Stimulated activated CD8-positive, alpha-beta memory T cell treated with anti-CD3 and anti-CD28 coated beads, Interleukin-12 subunit alpha, Interleukin-12 subunit beta, amount 100 ng/mL, for 1 hour (primary cell): ENCODE data around the gene LAD1.

Experiments
- DNase-seq: peaks from one replicate; pipeline ENCODE4 v3.0.0-alpha.2; 2020; ENCODE audit warnings: low read depth

The LAD1 gene

DNA sequence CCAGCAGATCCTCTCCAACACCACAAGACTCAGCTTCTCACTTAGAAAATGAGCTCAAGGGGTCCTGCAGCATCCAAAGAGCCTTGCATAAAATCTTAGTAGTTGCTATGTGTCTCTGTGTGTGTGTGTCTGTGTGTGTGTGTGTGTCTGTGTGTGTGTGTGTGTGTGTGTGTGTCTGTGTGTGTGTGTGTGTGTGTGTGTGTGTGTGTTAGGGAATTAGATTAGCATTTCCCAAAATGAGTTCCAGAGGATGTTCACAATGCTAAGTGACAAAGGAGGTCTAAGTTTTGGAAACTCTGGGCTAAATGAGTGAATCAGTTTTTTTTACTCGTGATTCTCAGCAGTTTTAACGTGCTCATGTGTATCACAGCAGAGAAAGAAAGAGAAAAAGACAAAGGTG is 52.1 kb downstream of the LAD1 start:
- no peak for DNase-seq

DNA sequence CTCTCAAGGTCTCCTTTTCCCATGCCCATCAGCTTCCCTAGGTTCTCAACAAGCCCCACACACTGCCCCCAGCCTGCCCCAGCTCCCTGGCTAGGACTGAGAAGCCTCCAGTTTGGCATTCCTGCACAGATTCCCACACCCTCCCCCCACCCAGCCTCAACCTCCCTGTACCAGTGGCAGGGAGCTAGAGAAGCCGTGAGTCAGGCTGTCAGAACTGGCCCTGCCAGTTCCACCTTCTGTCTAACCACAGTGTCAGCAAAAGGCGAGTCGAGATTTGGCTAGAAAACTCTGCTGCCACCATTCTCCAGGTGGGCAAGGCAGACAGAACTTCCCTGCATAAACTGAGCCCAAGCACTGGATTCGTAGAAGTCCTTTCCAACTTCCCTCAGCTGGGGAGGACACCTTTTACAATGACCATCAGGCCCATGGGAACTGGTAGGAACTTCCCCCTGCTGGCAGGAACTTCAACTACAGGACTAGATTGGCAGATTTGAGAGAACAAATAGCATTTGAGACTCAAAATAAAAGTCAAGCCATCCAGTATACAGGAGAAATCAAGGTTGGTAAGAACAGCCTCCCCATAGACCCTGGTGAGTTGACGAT is 52.7 kb downstream of the LAD1 start:
- no peak for DNase-seq

DNA sequence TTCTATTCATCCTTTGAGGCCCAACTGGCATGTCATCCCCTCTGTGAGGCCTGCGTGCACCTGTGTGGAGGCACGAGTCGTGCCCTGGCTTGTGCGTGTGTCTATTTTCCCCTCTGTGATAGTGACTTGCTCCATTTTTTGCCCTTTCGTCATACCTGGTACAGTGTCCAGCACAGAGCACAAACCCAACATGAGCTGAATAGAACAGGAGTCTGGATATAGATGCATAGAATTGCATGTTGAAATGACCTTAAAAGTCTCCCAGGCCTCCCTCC is 54.1 kb downstream of the LAD1 start:
- no peak for DNase-seq

DNA sequence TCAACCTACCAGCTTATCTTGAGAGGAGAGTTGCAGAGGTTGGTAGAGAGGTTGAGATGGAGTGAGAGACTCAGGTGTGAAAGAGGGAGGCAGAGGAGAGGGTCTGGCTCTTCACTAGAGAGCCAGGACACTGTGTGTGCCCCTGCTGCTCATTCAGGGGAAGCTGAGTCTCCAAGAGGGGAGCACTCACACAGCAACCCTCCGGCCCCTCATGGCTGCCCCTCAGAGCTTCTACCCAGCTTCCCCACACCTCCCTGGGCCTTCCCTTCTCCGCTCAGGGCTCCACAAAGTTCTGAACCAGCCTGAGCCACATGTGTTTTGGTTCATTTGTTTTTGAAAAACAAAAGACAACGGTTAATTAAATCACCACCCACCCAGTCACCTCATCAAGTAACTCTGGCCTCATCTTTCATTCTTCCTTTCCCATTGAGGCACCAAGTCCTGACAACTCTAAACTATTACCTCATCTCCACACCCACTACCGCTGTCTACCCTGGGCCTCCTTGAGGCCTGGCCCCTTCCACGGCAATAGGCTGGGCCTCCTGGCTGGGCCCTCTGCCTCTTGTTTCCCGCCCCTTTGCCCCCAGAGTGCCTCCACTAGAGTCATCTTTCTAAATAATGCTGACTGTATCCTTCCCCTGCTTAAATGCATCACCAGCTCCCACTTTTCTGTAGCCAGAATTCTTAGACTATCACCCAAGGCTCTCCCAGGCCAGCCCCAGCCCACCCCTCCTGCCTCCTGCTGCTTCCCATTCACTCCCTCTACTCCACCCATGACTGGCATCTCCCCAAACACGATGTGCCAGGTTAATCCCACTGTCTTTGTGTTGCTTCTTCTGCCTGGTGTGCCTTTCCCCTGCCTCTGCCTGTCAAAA is 54.7 kb downstream of the LAD1 start:
- no peak for DNase-seq

DNA sequence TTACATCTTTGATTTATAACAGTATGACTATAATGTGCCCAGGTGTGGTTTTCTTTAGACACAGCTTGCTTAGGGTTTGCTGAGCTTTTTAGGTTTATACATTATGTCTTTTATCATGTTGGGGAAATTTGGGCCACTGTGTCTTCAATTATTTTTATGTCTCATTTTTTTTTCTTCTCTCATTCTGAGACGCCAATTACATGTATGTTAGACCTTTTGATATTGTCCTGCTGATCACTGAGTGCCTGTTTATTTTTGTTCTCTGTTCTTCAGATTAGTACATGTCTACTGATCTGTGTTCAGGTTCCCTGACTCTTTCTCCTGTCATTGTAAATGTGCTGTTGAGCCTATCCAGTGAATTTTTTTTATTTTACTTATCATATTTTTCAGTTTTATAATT is 57.7 kb downstream of the LAD1 start:
- DNase-seq, result no peak

DNA sequence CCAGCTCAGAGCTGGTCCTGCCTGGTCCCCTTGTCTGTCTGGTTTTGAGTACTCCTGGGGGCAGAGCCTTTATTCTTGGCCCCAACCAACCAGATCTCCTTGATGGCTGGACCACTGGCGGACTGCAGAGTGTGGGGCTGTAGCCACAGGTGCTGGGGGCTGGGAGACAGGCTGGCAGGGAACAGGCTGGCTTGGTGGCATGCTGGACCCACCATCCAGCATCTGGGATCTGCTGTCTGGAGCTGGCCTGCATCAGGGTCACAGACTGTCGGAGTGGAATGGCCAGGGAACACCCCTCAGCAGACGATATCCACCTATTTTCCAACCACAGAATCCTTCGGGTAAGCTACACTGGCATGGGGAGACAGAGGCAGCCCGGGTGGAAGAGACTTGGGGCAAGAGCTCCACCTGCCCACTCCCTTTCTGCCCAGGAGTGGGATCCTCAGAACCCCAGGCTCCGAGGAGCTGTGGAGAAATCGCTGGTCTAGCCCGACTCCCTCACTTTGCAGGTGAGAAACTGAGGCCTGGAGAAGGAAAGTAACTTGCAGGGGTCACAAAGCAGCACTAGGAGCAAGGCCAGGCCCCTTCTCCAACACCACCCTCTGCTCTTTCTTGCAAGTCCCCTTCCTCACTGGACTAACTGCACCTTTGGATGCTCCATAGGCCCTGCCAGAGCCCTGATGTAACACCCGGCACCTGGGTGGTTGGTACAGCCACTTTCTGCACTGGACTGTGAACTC is 62.2 kb downstream of the LAD1 start:
- no peak for DNase-seq

DNA sequence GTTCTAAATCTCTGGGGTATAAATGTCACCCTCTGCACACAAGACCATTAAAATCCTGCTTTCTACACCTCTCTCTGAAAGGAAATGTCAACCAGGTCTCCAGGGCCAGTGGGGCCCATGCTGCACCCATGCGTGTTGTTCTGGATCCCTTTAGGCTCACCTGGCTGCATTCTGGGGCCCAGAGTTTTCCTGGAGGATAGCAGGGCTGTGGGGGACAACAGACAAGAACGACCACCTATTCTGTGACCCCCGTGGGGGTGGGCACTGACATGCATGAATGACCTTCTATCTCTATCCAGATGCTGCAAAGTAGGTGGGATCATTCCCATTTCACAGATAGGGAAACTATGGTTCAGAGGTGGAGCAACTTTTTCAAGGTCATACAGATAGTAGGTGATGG is 63.2 kb downstream of the LAD1 start:
- DNase-seq, result no peak

DNA sequence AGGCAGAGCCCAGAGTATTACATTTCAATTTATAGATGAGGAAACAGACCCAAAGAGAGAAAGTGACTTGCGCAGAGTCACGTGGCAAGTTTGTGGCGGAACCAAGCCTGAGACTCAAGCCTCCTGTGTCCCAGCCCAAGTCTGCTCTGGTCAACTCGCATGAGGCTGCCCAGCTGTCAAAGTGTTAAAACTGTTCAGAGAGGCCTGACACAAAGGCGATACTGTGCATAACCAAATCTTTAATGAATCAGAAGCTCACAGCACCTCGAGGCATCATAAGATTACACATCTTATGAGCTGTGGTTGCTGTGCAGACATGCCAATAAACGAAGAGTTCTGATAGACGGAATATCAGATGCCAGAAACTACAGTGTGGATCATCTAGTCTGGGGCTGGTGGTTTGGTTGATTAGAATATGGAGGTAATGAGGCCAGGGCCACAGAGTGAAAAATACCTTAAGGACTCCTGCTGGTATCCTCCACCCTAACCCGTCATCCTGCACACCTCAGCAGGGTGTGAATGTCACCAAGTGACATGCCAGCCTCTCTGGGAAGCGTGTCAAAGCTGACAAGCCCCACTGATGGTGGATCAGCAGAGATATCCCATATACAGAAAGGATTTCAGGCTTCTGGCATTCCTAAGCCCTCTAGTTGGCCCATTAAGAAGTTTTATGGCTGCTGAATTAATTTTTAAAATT is 63.8 kb downstream of the LAD1 start:
- no peak for DNase-seq

DNA sequence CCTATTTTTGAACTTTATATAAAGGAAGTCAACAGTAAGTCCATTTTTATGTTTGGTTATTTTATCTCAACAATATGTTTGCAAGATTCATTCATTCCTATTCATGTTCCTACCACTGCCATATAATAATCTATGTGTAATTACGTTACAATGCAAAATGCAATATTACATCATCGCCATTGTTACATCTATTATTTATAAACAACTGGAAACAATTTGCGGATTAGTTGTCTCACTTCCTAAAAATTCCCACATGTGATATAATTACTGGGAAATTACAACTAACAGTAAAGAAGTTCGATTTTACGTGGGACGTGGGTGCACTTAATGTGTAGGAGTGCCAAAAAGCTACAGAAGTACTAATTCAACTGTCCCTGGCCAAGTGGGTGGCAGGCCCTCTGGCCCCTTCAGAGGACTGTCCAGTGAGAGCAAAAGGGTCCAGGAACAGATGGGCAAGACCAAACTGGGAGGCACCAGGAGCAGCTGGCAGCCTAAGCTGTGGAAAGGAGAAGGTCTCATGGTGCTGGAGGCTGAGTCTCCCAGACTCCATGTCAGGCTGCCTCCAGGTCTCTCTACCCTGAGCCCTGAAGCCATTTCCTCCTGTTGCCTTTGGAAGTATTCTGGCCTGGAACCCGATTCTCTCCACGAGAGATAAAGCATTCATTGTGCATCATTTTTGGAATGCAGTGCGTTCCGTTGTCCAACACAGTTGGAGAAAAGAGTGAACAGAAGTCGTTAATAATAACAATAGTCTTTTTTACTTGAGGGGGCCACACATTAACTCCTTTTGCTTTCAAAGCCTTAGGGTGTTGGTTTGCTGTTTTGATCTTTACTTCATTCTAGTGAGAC is 64.6 kb downstream of the LAD1 start:
- no peak for DNase-seq

DNA sequence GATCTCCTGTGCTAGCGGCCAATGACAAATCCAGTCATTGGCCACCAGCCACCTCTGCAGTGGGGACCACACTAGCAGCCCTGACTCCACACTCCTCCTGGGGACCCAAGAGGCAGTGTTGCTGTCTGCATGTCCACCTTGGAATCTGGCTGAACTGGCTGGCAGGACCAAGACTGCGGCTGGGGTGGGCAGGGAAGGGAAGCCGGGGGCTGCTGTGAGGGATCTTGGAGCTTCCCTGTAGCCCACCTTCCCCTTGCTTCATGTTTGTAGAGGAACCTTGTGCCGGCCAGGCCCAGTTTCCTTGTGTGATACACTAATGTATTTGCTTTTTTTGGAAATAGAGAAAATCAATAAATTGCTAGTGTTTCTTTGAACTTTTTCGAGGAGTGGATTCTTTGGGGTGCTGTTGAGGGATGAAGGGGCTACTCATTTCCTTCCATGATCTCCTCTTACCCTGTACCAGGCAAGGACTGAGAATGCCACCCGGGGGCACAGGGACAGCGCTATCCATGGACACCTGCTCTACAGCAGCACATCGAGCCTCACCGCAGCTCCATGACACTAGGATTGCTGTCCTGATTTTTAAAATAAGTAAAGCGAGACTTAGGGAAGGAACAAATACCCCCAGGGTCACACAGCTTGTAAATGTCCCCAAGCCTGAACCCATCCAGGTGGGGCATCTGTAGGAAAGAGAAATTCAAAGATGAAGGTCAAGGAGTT is 66.3 kb downstream of the LAD1 start:
- no peak for DNase-seq

DNA sequence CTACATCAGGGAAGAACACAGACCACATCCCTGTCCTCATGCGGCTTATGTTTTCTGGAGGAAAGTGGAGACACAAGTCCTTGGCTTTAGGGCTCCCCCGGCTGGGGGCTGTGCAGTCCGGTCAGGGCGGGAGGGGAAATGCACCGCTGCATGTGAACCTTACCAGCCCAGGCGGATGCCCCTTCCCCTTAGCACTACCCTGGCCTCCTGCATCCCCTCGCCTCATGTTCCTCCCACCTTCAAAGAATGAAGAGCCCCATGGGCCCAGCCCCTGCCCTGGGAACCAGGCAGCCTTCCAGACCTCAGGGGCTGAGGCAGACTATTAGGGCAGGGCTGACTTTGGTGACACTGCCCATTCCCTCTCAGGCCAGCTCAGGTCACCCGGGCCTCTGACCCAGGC is 67.1 kb downstream of the LAD1 start:
- no peak for DNase-seq

DNA sequence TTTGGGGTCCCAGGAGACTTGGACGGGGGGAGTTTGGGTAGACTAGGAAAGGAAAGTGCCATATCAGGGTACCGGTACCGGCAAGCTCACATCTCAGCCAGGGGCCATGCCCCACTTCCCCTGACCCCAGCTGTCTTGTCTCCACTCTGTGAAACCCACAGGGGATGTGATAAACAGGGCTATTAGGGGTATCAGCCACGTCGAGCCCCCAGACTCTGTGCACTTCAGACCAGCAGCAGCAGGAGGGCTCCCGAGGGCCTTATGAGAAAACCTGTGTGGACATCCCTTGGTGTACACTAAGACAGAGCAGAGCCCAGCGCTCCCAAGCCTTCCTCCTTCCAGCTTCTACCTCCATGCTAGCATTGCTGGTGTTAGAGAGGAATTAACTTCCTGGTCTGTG is 68.0 kb downstream of the LAD1 start:
- no peak for DNase-seq
